Spleen (tissue), 7 donors: ENCODE results near the gene CXorf49.
"Not testable (repeated sequence)": the region's sequence is repeated elsewhere in the genome, so short reads cannot be mapped to it uniquely, and the experiment has no call there.

Source experiments
- CTCF ChIP-seq, 11 experiments: fragments of 200-600 bp in 7 of 11; fragments of 450-650 bp in 4 of 11; sonication (generic) in 4 of 11; IDR thresholded peaks in 8 of 11; conservative IDR thresholded peaks in 3 of 11; 1 replicate in 7 of 11; 2 replicates in 4 of 11; pipeline versions ENCODE4 v1.4.0 to v1.8.0; 2016 to 2021; ENCODE audit warnings: antibody characterized with exemption in 11 of 11, inconsistent platforms in 4 of 11, mild to moderate bottlenecking in 1 of 11
- POLR2A ChIP-seq, 3 donors: fragments of 450-650 bp; IDR thresholded peaks; one replicate each; pipeline ENCODE4 v1.5.1; 2017; ENCODE audit warnings: antibody characterized with exemption in 3 of 3, mild to moderate bottlenecking in 1 of 3
- donor health status: DM: no; HTN: no; CAD: no; lungs with moderate emphysema.
- donor health status: DM: no; HTN: no; CAD: no.
- donor health status: DM: no; HTN: no; CAD: no.

DNA sequence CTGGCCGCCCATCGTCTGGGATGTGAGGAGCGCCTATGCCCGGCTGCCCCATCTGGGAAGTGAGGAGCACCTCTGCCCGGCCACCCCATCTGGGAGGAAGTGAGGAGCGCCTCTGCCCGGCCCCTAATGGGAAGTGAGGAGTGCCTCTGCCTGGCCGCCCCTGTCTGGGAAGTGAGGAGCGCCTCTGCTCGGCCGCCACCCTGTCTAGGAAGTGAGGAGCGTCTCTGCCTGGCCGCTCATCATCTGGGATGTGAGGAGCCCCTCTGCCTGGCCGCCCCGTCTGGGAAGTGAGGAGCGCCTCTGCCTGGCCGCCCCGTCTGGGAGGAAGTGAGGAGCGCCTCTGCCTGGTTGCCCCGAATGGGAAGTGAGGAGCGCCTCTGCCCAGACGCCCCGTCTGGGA is 42.4 kb downstream of the CXorf49 start:
- TF ChIP-seq CTCF (IDR thresholded peaks at IDR 0.05 in 8 of 11, conservative IDR thresholded peaks at IDR 0.05 in 3 of 11); POLR2A (IDR thresholded peaks at IDR 0.05): not testable (repeated sequence)
